Measurements from ENCODE around the gene ZNF341. TPM values are rescaled to one million over a fixed set of nuclear protein-coding genes. Genes with fewer than 3 reads are reported as not detected.
A peak's percentile ranks its signal among the peaks of the same experiment; 100 is the strongest.

Gene ZNF341
- total and polyA plus RNA-seq, 9 of the 15 experiments (the other 6 are each of a cell fraction or from before 2014, with no cell fraction given): 0.08 to 2.6 (median 1.0) TPM

- TF ChIP-seq CEBPZ (IDR thresholded peaks at IDR 0.05; ENCODE audit: borderline replicate concordance, low read depth, low read length) (no peak), CBFA2T2 (conservative IDR thresholded peaks at IDR 0.05) (no peak), ZNF146 (CRISPR knock-in tag; IDR thresholded peaks at IDR 0.05; ENCODE audit: unreplicated experiment) (no peak), ZBTB11 (CRISPR knock-in tag; IDR thresholded peaks at IDR 0.05) (peak in 1 of 3 experiments; percentile 70; a peak in 2 of 6 replicates), FUS (optimal IDR thresholded peaks at IDR 0.05; ENCODE audit: low read depth, low read length) (peak; percentile 77), NFE2 (IDR thresholded peaks at IDR 0.05; ENCODE audit: low read depth) (0 out of 2 replicates have a peak, but pooled peaks have one; percentile 3), ZKSCAN8 (CRISPR knock-in tag; IDR thresholded peaks at IDR 0.05) (peak; percentile 99), SMARCE1 (IDR thresholded peaks at IDR 0.05) (no peak), KDM2B (CRISPR knock-in tag; IDR thresholded peaks at IDR 0.05) (peak; percentile 64; the same call in 1 of the 2 replicates), MTA3 (IDR thresholded peaks at IDR 0.05; ENCODE audit: borderline replicate concordance) (peak; percentile 59; the same call in 1 of the 2 replicates), HEY1 (CRISPR knock-in tag; IDR thresholded peaks at IDR 0.05; ENCODE audit: borderline replicate concordance) (no peak), ZNF551 (CRISPR knock-in tag; IDR thresholded peaks at IDR 0.05) (no peak), ATF7 (IDR thresholded peaks at IDR 0.05) (no peak), ZNF583 (CRISPR knock-in tag; IDR thresholded peaks at IDR 0.05) (no peak), TARDBP (IDR thresholded peaks at IDR 0.05) (no peak; the same call in 1 of the 2 replicates), TBL1XR1 (IDR thresholded peaks at IDR 0.05; ENCODE audit: low read length in 2 of 2) (peak in 1 of 2 experiments; percentile 11; a peak in 1 of 4 replicates), MIER1 (IDR thresholded peaks at IDR 0.05; ENCODE audit: low read depth) (no peak), EP300 (IDR thresholded peaks at IDR 0.05; ENCODE audit: low read length) (peak; percentile 100), ZBTB5 (IDR thresholded peaks at IDR 0.05) (no peak)
These were observed 572 bp downstream of the ZNF341 start (continued) for GRCh38 chr20:33732166-33732970.

Data from K562 (cell line).